GM12878 (cell line): ENCODE data around the gene ARL17A. TPM values are rescaled to one million over a fixed set of nuclear protein-coding genes. Genes with fewer than 3 reads are reported as not detected.
A peak's percentile ranks its signal among the peaks of the same experiment; 100 is the strongest.
"Not testable (repeated sequence)": the region's sequence is repeated elsewhere in the genome, so short reads cannot be mapped to it uniquely, and the experiment has no call there.

ENCODE experiments used
- ATAC-seq: fragments of 200-7000 bp; cut with Tn5 transposase; 3 replicates; pipeline ENCODE4 v1.9.1; 2020; ENCODE audit warnings: mild to moderate bottlenecking, moderate library complexity
- BruUV-seq: library from RNA; stranded (reverse); fragments of 400-500 nt; replicated peaks from 2 replicates; lab custom pipeline; 2021; lab: Mats Ljungman, UMichigan
- CTCF ChIA-PET: fragments of 300-600 bp; sonication (Branson Sonifier 250); formaldehyde crosslinking; extraction: SDS; loops from one replicate; lab custom pipeline; 2021; ENCODE audit warnings: inconsistent platforms; lab: Yijun Ruan, JAX
- POLR2A ChIA-PET: fragments of 350-600 bp; formaldehyde crosslinking; extraction: SDS; loops from one replicate; lab custom pipeline; 2021; ENCODE audit warnings: inconsistent platforms; lab: Charles Lee
- RAD21 ChIA-PET: fragments of 300-600 bp; sonication (Branson Sonifier 250); formaldehyde crosslinking; loops from one replicate; lab custom pipeline; 2023; ENCODE audit warnings: antibody characterized with exemption; ENCODE audit not compliant: unreplicated experiment; lab: Charles Lee
- SMC1A ChIA-PET: fragments of 300-600 bp; sonication (Branson Sonifier 250); formaldehyde crosslinking; loops from one replicate; lab custom pipeline; 2023; ENCODE audit not compliant: unreplicated experiment, uncharacterized antibody; lab: Charles Lee
- DNase-seq: peaks from one replicate; pipeline ENCODE4 v3.0.0-alpha.2; 2011; ENCODE audit warnings: low read depth, low spot score
- FAIRE-seq: peaks from 3 replicates; lab custom pipeline; 2011; peaks lifted over from hg19 to GRCh38; lab: Jason Lieb, UNC
- H2AFZ ChIP-seq: 2 replicates; pipeline ENCODE4 v1.6.0; 2011; ENCODE audit warnings: low read depth, low read length, control low read depth; ENCODE audit not compliant: control insufficient read depth
- H3K27ac ChIP-seq: 2 replicates; pipeline ENCODE4 v1.5.1; 2011; ENCODE audit warnings: control low read depth; ENCODE audit not compliant: control insufficient read depth, insufficient read depth
- H3K27me3 ChIP-seq, 2 experiments: replicated peaks in 1 of 2; 2 replicates each; pipeline versions ENCODE4 v1.6.0 to v1.6.1; 2011; ENCODE audit warnings: low read length in 1 of 2; ENCODE audit not compliant: control insufficient read depth in 2 of 2, insufficient read depth in 2 of 2
- H3K36me3 ChIP-seq, 2 experiments: 2 replicates each; pipeline ENCODE4 v1.5.1; 2011; ENCODE audit warnings: low read length in 1 of 2; ENCODE audit not compliant: control insufficient read depth in 2 of 2, insufficient read depth in 2 of 2
- H3K4me1 ChIP-seq: 2 replicates; pipeline ENCODE4 v1.6.1; 2011; ENCODE audit warnings: mild to moderate bottlenecking, low read length, moderate library complexity, mixed read lengths; ENCODE audit not compliant: control insufficient read depth, insufficient read depth
- H3K4me2 ChIP-seq: 2 replicates; pipeline ENCODE4 v1.6.0; 2011; ENCODE audit warnings: control low read depth; ENCODE audit not compliant: control insufficient read depth, insufficient read depth
- H3K4me3 ChIP-seq: fragments of 200-600 bp; sonication (generic); 2 replicates; pipeline ENCODE4 v1.5.1; 2016
- H3K79me2 ChIP-seq: 2 replicates; pipeline ENCODE4 v1.6.0; 2011; ENCODE audit warnings: low read length; ENCODE audit not compliant: control insufficient read depth, insufficient read depth
- H3K9ac ChIP-seq: 2 replicates; pipeline ENCODE4 v1.8.0; 2011; ENCODE audit warnings: low read length, control low read depth, mixed read lengths; ENCODE audit not compliant: control insufficient read depth, insufficient read depth
- H3K9me3 ChIP-seq: replicated peaks from 3 replicates; pipeline ENCODE4 v1.5.1; 2011; ENCODE audit warnings: mild to moderate bottlenecking, low read length; ENCODE audit not compliant: control insufficient read depth, insufficient read depth
- H4K20me1 ChIP-seq: 2 replicates; pipeline ENCODE4 v1.6.0; 2011; ENCODE audit not compliant: control insufficient read depth, insufficient read depth
- WGBS: methylation state at CpG from one replicate; pipeline ENCODE4 v1.1.6; 2016; ENCODE audit warnings: low lambda C conversion rate; ENCODE audit not compliant: insufficient replicate concordance, insufficient coverage; ENCODE audit errors: missing lambda C conversion rate; 5-methylcytosine and 5-hydroxymethylcytosine counted together
- in situ Hi-C: fragments of 300-500 bp; cut with MboI; formaldehyde crosslinking; loops from 9 replicates; pipeline ENCODE4 v1.14.3; 2018; ENCODE audit warnings: mixed read lengths
- intact Hi-C: fragments of 100-400 bp; cut with micrococcal nuclease; formaldehyde crosslinking; loops from one replicate; pipeline ENCODE4 v1.14.2; 2022; ENCODE audit not compliant: unreplicated experiment
- polyA plus RNA-seq, 11 experiments: library from polyadenylated mRNA; depleted of rRNA in 4 of 11; unstranded in 6 of 11; stranded (reverse) in 5 of 11; fragments of >200 nt; fragmentation: Nextera tagmentation in 4 of 11; fragmentation: Illumina TruSeq in 1 of 11; extraction: Ambion mirVana in 4 of 11; extraction: Trizol in 1 of 11; gene quantifications; 1 replicate in 1 of 11; 2 replicates in 10 of 11; pipeline versions ENCODE4 v1.2.1 to v1.2.3, GENCODE V29; 2011 to 2016; ENCODE audit warnings: inconsistent platforms in 2 of 11, missing spikeins in 2 of 11, low read depth in 1 of 11
- total RNA-seq, 4 experiments: library from RNA; depleted of rRNA in 3 of 4; stranded (reverse); fragments of >200 nt in 3 of 4; fragmentation: Illumina TruSeq in 1 of 4; extraction: Trizol in 1 of 4; gene quantifications; 2 replicates each; pipeline versions ENCODE4 v1.2.1 to v1.2.3, GENCODE V29; 2013 to 2021

ARL17A gene
- total and polyA plus RNA-seq, 10 of the 15 experiments (the other 5 are each of a cell fraction or from before 2014, with no cell fraction given): 4.0 to 39.1 (median 18.2) TPM

- DNase-seq, FAIRE-seq: not testable (repeated sequence)
These were observed 11.0 kb upstream of the ARL17A start, which contains the start of gene NSF for GRCh38 chr17:46590157-46591146. Gene NSF (plus strand): TSS chr17:46590669. CDS start chr17:46590776, 107 bp downstream.

GRCh38 chr17:46585444-46585843, 6.0 kb upstream of the ARL17A start:
- H3K4me1 ChIP-seq, FAIRE-seq, H3K27me3 ChIP-seq, in situ Hi-C loops, SMC1A ChIA-PET, H3K9ac ChIP-seq, H3K27ac ChIP-seq, CTCF ChIA-PET, H3K36me3 ChIP-seq, H3K4me3 ChIP-seq, RAD21 ChIA-PET, H2AFZ ChIP-seq, H4K20me1 ChIP-seq, intact Hi-C loops, DNase-seq, H3K9me3 ChIP-seq, ATAC-seq, H3K79me2 ChIP-seq, H3K4me2 ChIP-seq, BruUV-seq, POLR2A ChIA-PET: not testable (repeated sequence)
- WGBS: no CpG with 5 or more reads among the region's 3 CpGs

More at GRCh38 chr17:46590157-46591146, 11.0 kb upstream of the ARL17A start, which contains the start of gene NSF:
- H3K27ac ChIP-seq, H4K20me1 ChIP-seq, H3K4me2 ChIP-seq, H3K36me3 ChIP-seq, CTCF ChIA-PET, H3K9me3 ChIP-seq, intact Hi-C loops, SMC1A ChIA-PET, RAD21 ChIA-PET, H3K4me1 ChIP-seq, BruUV-seq, H3K79me2 ChIP-seq, H3K4me3 ChIP-seq, H3K27me3 ChIP-seq, H2AFZ ChIP-seq, POLR2A ChIA-PET, H3K9ac ChIP-seq, in situ Hi-C loops: not testable (repeated sequence)
- no CpG with 5 or more reads among the region's 95 CpGs for WGBS
- ATAC-seq: peak; percentile 87

GRCh38 chr17:46580082-46580481, 591 bp upstream of the ARL17A start:
- H4K20me1 ChIP-seq, POLR2A ChIA-PET, DNase-seq, H3K4me3 ChIP-seq, FAIRE-seq, SMC1A ChIA-PET, H3K9me3 ChIP-seq, H3K9ac ChIP-seq, CTCF ChIA-PET, H3K4me2 ChIP-seq, H3K27me3 ChIP-seq, H3K27ac ChIP-seq, H3K36me3 ChIP-seq, BruUV-seq, H3K4me1 ChIP-seq, H3K79me2 ChIP-seq, intact Hi-C loops, H2AFZ ChIP-seq, RAD21 ChIA-PET, in situ Hi-C loops: not testable (repeated sequence)
- ATAC-seq: peak; percentile 11; the same call in 2 of the 3 replicates
- 25% methylated on average over 4 of the region's 18 CpGs for WGBS

- H3K4me2 ChIP-seq, DNase-seq, H3K79me2 ChIP-seq, H3K4me3 ChIP-seq, ATAC-seq, in situ Hi-C loops, H3K4me1 ChIP-seq, intact Hi-C loops, H3K36me3 ChIP-seq, H3K27ac ChIP-seq, H2AFZ ChIP-seq, H3K9ac ChIP-seq, RAD21 ChIA-PET, POLR2A ChIA-PET, CTCF ChIA-PET, H3K27me3 ChIP-seq, H3K9me3 ChIP-seq, H4K20me1 ChIP-seq, SMC1A ChIA-PET: not testable (repeated sequence)
- peak; percentile 88 for FAIRE-seq
- BruUV-seq: TSS peak; percentile 55
- WGBS: no CpG with 5 or more reads among the region's 4 CpGs
These were observed 7.7 kb downstream of the ARL17A start for GRCh38 chr17:46571796-46572195.
